ENCODE measurements around the gene IL23A. TPM values are rescaled to one million over a fixed set of nuclear protein-coding genes. Genes with fewer than 3 reads are reported as not detected.
A peak's percentile ranks its signal among the peaks of the same experiment; 100 is the strongest.

IL23A gene
- total and polyA plus RNA-seq, 2 donors from 2014 or later: 0.88 TPM; not detected in 1

DNA sequence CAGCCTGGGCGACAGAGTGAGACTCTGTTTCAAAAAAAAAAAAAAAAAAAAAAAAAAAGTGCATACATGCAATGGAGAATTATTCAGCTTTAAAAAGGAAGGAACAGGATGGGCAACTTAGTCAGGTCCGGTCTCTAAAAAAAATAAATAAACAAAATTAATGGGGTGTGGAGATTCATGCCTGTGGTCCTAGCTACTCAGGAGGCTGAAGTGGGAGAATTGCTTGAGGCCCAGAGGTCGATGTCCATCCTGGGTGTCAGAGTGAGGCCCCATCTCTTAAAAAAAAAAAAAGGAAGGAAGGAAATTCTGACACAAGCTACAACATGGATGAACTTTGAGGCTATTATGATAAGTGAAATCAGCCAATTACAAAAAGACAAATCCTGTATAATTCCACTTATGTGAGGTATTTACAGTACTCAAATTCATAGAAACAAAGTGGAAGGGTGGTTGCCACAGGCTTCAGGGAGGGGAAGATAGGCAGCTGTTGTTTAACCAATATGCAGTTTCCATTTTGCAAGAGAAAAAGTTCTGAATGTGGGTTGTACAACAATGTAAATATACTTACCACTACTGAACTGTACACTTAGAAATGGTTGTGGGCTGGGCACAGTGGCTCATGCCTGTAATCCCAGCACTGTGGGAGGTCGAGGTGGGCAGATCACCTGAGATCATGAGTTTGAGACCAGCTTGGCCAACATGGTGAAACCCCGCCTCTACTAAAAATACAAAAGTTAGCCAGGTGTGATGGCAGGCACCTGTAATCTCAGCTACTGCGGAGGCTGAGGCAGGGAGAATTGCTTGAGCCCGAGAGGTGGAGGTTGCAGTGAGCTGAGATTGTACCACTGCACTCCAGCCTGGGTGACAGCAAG lies 36.3 kb downstream of the IL23A start:
- no peaks in the 10 kb centered on the region for H3K4me1 ChIP-seq (ENCODE audit: control insufficient read depth in 2 of 3, insufficient read depth in 2 of 3, low read depth in 1 of 3, low read length in 3 of 3)
- no peaks in the 10 kb centered on the region for H3K27me3 ChIP-seq (ENCODE audit: control insufficient read depth, insufficient read depth, low read length)
- FAIRE-seq: no peak
- intact Hi-C loops (cut with DNase I): no loop called here
- H3K27ac ChIP-seq (ENCODE audit: low read depth in 2 of 2, low read length in 2 of 2): no peak overlapping the region
- TF ChIP-seq, protein P1, sequence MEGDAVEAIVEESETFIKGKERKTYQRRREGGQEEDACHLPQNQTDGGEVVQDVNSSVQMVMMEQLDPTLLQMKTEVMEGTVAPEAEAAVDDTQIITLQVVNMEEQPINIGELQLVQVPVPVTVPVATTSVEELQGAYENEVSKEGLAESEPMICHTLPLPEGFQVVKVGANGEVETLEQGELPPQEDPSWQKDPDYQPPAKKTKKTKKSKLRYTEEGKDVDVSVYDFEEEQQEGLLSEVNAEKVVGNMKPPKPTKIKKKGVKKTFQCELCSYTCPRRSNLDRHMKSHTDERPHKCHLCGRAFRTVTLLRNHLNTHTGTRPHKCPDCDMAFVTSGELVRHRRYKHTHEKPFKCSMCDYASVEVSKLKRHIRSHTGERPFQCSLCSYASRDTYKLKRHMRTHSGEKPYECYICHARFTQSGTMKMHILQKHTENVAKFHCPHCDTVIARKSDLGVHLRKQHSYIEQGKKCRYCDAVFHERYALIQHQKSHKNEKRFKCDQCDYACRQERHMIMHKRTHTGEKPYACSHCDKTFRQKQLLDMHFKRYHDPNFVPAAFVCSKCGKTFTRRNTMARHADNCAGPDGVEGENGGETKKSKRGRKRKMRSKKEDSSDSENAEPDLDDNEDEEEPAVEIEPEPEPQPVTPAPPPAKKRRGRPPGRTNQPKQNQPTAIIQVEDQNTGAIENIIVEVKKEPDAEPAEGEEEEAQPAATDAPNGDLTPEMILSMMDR (IDR thresholded peaks at IDR 0.05; ENCODE audit: borderline replicate concordance, extremely low read depth, insufficient read depth): no peak
- H3K36me3 ChIP-seq (ENCODE audit: control insufficient read depth in 2 of 3, insufficient read depth in 3 of 3, low read length in 3 of 3): no peaks in the 10 kb centered on the region
- no peak overlapping the region for H3K9ac ChIP-seq (ENCODE audit: low read length in 3 of 3)
- H3K9me3 ChIP-seq (ENCODE audit: control insufficient read depth in 2 of 3, insufficient read depth in 1 of 3, low read length in 3 of 3): no peaks in the 10 kb centered on the region
- peak in 2 of 5 donors; percentile 44 to 48 for DNase-seq
- H3K4me3 ChIP-seq (ENCODE audit: low read length in 3 of 3): no peak overlapping the region

DNA sequence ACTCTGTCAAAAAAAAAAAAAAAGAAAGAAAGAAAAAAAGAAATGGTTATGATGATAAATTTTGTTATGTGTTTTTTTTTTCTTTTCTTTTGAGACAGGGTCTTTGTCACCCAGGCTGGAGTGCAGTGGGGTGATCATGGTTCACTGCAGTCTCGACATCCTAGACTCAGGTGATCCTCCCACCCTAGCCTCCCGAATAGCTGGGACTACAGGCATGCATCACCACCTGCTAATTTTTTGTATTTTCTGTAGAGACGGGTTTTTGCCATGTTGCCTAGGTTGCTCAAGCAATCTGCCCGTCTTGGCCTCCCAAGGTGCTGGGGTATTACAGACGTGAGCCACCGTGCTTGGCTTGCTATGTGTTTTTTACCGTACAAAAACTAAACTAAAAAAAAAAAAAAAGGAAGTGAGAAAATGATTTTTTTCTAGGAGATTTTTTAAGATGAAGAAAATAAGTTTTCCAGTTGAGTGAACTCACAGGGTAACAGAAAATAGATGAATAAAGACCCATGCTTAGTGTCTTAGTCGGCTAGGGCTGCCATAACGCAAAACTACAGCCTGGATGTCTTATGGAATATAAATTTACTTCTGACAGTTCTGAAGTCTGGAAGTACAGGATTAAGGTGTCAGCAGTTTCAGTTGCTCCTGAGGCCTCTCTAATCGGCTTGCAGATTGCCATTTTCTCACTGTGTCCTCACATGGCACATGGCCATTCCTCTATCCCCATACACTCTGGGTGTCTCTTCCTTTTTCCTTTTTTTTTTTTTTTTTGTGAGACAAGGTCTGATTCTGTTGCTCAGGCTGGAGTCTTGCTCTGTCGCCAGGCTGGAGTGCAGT lies 37.1 kb downstream of the IL23A start:
- Histone ChIP-seq H3K27ac (ENCODE audit: low read depth in 2 of 2, low read length in 2 of 2) (no peak overlapping the region), H3K36me3 (ENCODE audit: control insufficient read depth in 2 of 3, insufficient read depth in 3 of 3, low read length in 3 of 3) (no peaks in the 10 kb centered on the region), H3K9ac (ENCODE audit: low read length in 3 of 3) (no peak overlapping the region), H3K4me3 (ENCODE audit: low read length in 3 of 3) (no peak overlapping the region), H3K4me1 (ENCODE audit: control insufficient read depth in 2 of 3, insufficient read depth in 2 of 3, low read depth in 1 of 3, low read length in 3 of 3) (no peaks in the 10 kb centered on the region), H3K9me3 (ENCODE audit: control insufficient read depth in 2 of 3, insufficient read depth in 1 of 3, low read length in 3 of 3) (no peaks in the 10 kb centered on the region), H3K27me3 (ENCODE audit: control insufficient read depth, insufficient read depth, low read length) (no peaks in the 10 kb centered on the region)
- FAIRE-seq (no peak), DNase-seq (peak in 1 of 5 donors; percentile 2)
- intact Hi-C loops (cut with DNase I): no loop called here
- TF ChIP-seq, protein P1 (IDR thresholded peaks at IDR 0.05; ENCODE audit: borderline replicate concordance, extremely low read depth, insufficient read depth): no peak

DNA sequence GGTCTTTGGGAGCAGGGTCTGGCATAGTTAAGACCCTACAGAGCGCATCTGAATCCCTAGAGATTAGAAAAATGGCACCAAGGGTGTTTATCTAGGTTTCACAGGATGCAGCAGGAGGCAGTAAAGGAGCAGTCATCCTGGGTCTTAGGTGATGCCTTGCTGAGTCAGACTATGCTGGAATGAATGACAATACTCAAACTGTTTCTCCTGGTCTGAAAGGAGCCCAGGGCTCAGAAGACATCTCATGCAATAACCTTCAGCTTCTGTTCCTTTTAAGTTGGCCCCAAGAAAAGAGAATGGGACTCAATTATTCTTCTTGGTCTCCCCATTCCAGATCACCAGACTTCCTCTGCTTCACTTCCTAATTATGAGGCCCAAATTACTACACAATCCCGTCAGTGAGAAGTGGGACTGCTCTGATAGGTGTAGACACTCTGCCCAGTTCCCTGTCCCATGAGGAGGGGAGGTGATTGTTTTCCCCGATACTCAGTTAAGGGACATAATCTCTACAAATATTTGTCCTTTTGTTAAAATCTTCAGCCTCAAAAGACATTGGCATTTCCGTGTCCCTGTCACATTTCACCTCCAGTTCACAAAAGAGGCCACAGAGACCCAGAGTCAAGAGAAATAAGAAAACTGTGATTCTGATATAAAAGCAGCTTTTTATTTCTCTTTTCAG lies 38.8 kb downstream of the IL23A start:
- FAIRE-seq: no peak
- H3K9ac ChIP-seq (ENCODE audit: low read length in 3 of 3): no peak overlapping the region
- DNase-seq: no peak
- no peak overlapping the region for H3K27ac ChIP-seq (ENCODE audit: low read depth in 2 of 2, low read length in 2 of 2)
- TF ChIP-seq, protein P1 (IDR thresholded peaks at IDR 0.05; ENCODE audit: borderline replicate concordance, extremely low read depth, insufficient read depth): no peak
- H3K4me1 ChIP-seq (ENCODE audit: control insufficient read depth in 2 of 3, insufficient read depth in 2 of 3, low read depth in 1 of 3, low read length in 3 of 3): no peaks in the 10 kb centered on the region
- intact Hi-C loops (cut with DNase I): no loop called here
- H3K36me3 ChIP-seq (ENCODE audit: control insufficient read depth in 2 of 3, insufficient read depth in 3 of 3, low read length in 3 of 3): no peaks in the 10 kb centered on the region
- no peak overlapping the region for H3K4me3 ChIP-seq (ENCODE audit: low read length in 3 of 3)
- no peaks in the 10 kb centered on the region for H3K9me3 ChIP-seq (ENCODE audit: control insufficient read depth in 2 of 3, insufficient read depth in 1 of 3, low read length in 3 of 3)
- H3K27me3 ChIP-seq (ENCODE audit: control insufficient read depth, insufficient read depth, low read length): no peaks in the 10 kb centered on the region

Data from kidney (tissue), 14 donors.